Measurements from ENCODE around the gene TMEM198.
A peak's percentile ranks its signal among the peaks of the same experiment; 100 is the strongest.

DNA sequence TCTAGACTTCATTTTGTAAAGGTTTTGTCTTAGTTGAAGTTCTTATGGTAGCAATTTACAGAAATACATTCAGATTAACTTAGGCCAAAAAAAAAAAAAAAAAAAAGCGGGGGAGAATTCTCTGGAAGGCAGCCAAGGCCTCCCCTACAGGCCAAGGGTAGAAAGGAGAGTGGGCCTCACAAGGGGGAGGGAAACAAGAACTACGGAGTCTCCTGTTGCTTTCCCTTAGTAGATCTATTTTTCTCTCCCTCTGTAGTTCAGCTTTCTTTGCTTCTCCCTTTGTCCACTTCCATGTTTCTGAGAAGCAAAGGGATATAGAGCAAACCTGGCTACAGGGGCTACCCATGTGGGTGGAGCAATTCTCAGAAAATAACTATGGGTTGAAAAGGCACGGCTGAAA, 51.4 kb downstream of the TMEM198 start:
- TF ChIP-seq, protein P1, sequence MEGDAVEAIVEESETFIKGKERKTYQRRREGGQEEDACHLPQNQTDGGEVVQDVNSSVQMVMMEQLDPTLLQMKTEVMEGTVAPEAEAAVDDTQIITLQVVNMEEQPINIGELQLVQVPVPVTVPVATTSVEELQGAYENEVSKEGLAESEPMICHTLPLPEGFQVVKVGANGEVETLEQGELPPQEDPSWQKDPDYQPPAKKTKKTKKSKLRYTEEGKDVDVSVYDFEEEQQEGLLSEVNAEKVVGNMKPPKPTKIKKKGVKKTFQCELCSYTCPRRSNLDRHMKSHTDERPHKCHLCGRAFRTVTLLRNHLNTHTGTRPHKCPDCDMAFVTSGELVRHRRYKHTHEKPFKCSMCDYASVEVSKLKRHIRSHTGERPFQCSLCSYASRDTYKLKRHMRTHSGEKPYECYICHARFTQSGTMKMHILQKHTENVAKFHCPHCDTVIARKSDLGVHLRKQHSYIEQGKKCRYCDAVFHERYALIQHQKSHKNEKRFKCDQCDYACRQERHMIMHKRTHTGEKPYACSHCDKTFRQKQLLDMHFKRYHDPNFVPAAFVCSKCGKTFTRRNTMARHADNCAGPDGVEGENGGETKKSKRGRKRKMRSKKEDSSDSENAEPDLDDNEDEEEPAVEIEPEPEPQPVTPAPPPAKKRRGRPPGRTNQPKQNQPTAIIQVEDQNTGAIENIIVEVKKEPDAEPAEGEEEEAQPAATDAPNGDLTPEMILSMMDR (conservative IDR thresholded peaks at IDR 0.05; ENCODE audit: low read length) = 0 out of 2 replicates have a peak, but pooled peaks have one; percentile 8
- no peak for TF ChIP-seq EZH2phosphoT487 (IDR thresholded peaks at IDR 0.05; ENCODE audit: borderline replicate concordance)

Measured in Loucy (cell line).